ENCODE results near the gene SMIM23.

DNA sequence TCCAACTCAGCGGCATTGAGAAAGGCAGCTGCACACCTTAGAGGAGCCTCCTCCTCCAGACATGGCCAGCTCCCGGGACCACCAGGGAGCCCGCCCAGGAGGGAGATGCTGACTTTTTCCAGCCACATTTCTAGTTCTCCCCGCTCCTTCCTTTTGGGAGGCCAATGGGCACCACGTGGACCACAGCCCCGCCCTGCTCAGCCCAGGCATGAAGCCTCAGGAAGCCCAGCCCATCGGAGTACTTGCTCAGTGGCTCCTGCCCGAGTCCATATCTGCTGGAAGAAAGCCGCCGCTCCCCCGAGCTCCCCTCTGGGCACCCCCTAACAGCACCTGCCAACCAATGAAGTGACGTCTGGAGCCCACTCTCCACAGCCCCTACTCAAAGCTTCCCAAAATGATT, 52.4 kb downstream of the SMIM23 start:
- TF ChIP-seq, protein P1, sequence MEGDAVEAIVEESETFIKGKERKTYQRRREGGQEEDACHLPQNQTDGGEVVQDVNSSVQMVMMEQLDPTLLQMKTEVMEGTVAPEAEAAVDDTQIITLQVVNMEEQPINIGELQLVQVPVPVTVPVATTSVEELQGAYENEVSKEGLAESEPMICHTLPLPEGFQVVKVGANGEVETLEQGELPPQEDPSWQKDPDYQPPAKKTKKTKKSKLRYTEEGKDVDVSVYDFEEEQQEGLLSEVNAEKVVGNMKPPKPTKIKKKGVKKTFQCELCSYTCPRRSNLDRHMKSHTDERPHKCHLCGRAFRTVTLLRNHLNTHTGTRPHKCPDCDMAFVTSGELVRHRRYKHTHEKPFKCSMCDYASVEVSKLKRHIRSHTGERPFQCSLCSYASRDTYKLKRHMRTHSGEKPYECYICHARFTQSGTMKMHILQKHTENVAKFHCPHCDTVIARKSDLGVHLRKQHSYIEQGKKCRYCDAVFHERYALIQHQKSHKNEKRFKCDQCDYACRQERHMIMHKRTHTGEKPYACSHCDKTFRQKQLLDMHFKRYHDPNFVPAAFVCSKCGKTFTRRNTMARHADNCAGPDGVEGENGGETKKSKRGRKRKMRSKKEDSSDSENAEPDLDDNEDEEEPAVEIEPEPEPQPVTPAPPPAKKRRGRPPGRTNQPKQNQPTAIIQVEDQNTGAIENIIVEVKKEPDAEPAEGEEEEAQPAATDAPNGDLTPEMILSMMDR (IDR thresholded peaks at IDR 0.05) = no peak
- TF ChIP-seq POLR2A (IDR thresholded peaks at IDR 0.05) = no peak

All from body of pancreas (tissue), 4 donors.